MM.1S (cell line): ENCODE measurements around the gene GRM5.
"Not testable (repeated sequence)": the region's sequence is repeated elsewhere in the genome, so short reads cannot be mapped to it uniquely, and the experiment has no call there.

ENCODE experiments used
- DNase-seq: peaks from one replicate; pipeline ENCODE4 v3.0.0-alpha.2; 2015
- H2AFZ ChIP-seq: fragments of 300-600 bp; sonication (generic); 2 replicates; pipeline ENCODE4 v1.6.0; 2016; ENCODE audit warnings: antibody characterized with exemption, low read length
- H3F3A ChIP-seq: fragments of 300-600 bp; sonication (generic); 2 replicates; pipeline ENCODE4 v1.6.1; 2016; ENCODE audit warnings: mild to moderate bottlenecking, antibody characterized with exemption, low read length, moderate library complexity, mixed read lengths; ENCODE audit not compliant: insufficient read depth
- H3K27ac ChIP-seq: fragments of 300-600 bp; sonication (generic); 2 replicates; pipeline ENCODE4 v1.5.1; 2016; ENCODE audit warnings: mild to moderate bottlenecking, low read length
- H3K27me3 ChIP-seq: fragments of 300-600 bp; sonication (generic); replicated peaks from 2 replicates; pipeline ENCODE4 v1.6.0; 2016; ENCODE audit warnings: low read length; ENCODE audit not compliant: insufficient read depth
- H3K36me3 ChIP-seq: fragments of 300-600 bp; sonication (generic); replicated peaks from 2 replicates; pipeline ENCODE4 v1.6.1; 2016; ENCODE audit warnings: mild to moderate bottlenecking, low read length, mixed read lengths; ENCODE audit not compliant: insufficient read depth
- H3K4me1 ChIP-seq: fragments of 300-600 bp; sonication (generic); 2 replicates; pipeline ENCODE4 v1.6.1; 2016; ENCODE audit warnings: low read length, mixed read lengths
- H3K4me2 ChIP-seq: fragments of 300-600 bp; sonication (generic); 2 replicates; pipeline ENCODE4 v1.6.0; 2016; ENCODE audit warnings: low read depth, low read length
- H3K4me3 ChIP-seq: fragments of 300-600 bp; sonication (generic); 2 replicates; pipeline ENCODE4 v1.5.1; 2016; ENCODE audit warnings: low read length, mixed read lengths
- H3K79me2 ChIP-seq: fragments of 300-600 bp; sonication (generic); 2 replicates; pipeline ENCODE4 v1.6.1; 2016; ENCODE audit warnings: mixed run types, low read length, mixed read lengths
- H3K9ac ChIP-seq: fragments of 300-600 bp; sonication (generic); 2 replicates; pipeline ENCODE4 v1.6.1; 2016; ENCODE audit warnings: low read length, mixed read lengths
- H3K9me2 ChIP-seq: fragments of 300-600 bp; sonication (generic); replicated peaks from 2 replicates; pipeline ENCODE4 v1.6.1; 2016; ENCODE audit warnings: mild to moderate bottlenecking, low read length, mixed read lengths; ENCODE audit not compliant: insufficient read depth
- H3K9me3 ChIP-seq: fragments of 300-600 bp; sonication (generic); replicated peaks from 2 replicates; pipeline ENCODE4 v1.6.1; 2016; ENCODE audit warnings: mild to moderate bottlenecking, low read length, mixed read lengths; ENCODE audit not compliant: insufficient read depth
- H4K20me1 ChIP-seq: fragments of 300-600 bp; sonication (generic); 2 replicates; pipeline ENCODE4 v1.6.1; 2016; ENCODE audit warnings: mild to moderate bottlenecking, low read length, moderate library complexity, mixed read lengths; ENCODE audit not compliant: insufficient read depth
- EZH2 ChIP-seq: fragments of 300-600 bp; sonication (generic); optimal IDR thresholded peaks from 2 replicates; pipeline ENCODE3; 2017; ENCODE audit warnings: low read depth, mild to moderate bottlenecking, antibody characterized with exemption, low read length, mixed read lengths
- EZH2phosphoT487 ChIP-seq: fragments of 300-600 bp; sonication (generic); IDR thresholded peaks from 2 replicates; pipeline ENCODE4 v1.6.1; 2018; ENCODE audit warnings: antibody characterized with exemption, low read length
- TF ChIP-seq, protein P1 (sequence below): fragments of 300-600 bp; sonication (generic); IDR thresholded peaks from 2 replicates; pipeline ENCODE4 v1.5.1; 2016; ENCODE audit warnings: antibody characterized with exemption, low read length, mixed read lengths

Gene GRM5

DNA sequence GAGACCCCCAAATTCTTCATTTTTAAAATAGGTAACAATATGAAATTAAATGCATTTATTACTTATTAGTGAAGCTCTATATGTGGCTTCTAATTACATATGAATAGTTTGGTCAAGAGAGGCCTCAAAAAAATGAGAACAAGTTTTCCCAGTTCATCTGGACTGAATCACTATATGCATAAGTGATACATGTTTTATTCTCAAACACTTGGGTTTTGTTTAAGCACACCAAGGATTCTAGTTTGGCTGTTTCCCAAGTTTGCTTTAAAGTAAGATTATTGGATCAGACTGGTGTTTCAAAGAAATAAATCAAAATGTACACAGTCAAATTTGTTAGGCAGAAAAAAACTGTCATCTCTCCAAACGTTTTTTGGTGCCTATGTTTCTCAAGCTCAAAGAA is 136.1 kb downstream of the GRM5 start:
- H3K27ac ChIP-seq, H3K27me3 ChIP-seq, H3K4me2 ChIP-seq, H3K4me1 ChIP-seq, H3K79me2 ChIP-seq, H3K36me3 ChIP-seq, H3K9me3 ChIP-seq, H4K20me1 ChIP-seq, DNase-seq, H3K9me2 ChIP-seq, H3F3A ChIP-seq, H3K9ac ChIP-seq, H3K4me3 ChIP-seq, H2AFZ ChIP-seq: not testable (repeated sequence)

DNA sequence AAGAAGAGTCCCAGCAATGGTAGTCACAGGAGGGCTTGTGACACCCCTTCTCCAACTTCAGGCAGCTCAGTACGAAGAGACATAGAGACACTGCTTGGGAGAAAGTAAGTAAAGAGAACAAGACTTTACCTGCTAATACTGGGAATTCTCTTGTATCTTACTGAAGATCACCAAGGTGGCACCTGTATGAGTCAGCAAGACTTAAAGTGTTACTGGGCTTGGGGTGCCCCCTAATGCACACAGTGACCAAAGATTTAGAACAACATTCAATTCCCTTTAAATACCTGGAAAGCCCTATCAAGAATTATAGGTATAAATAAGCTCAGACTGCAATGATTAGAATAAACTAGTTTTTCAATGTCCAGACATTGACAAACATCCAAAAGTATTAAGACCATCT is 148.7 kb downstream of the GRM5 start:
- H3K27me3 ChIP-seq, H3K27ac ChIP-seq, H3K36me3 ChIP-seq, H4K20me1 ChIP-seq, H3K4me2 ChIP-seq, H3K4me1 ChIP-seq, H3K4me3 ChIP-seq, H2AFZ ChIP-seq, DNase-seq, H3K9me3 ChIP-seq, H3K9ac ChIP-seq, H3K79me2 ChIP-seq, H3F3A ChIP-seq, H3K9me2 ChIP-seq: not testable (repeated sequence)

GRCh38 chr11:88909500-88909899 is 156.3 kb downstream of the GRM5 start:
- Histone ChIP-seq H4K20me1 (no peaks in the 10 kb centered on the region), H3K4me3 (no peak overlapping the region), H3K27me3 (no peaks in the 10 kb centered on the region), H3K4me1 (peaks cover 17% of the 10 kb centered on the region; the same call in 1 of the 2 replicates), H3K4me2 (no peak overlapping the region), H3K9ac (no peak overlapping the region), H2AFZ (no peak overlapping the region), H3K9me3 (no peaks in the 10 kb centered on the region), H3K36me3 (no peaks in the 10 kb centered on the region), H3K9me2 (no peaks in the 10 kb centered on the region), H3K27ac (no peak overlapping the region), H3K79me2 (no peaks in the 10 kb centered on the region), H3F3A (no peaks in the 10 kb centered on the region)
- TF ChIP-seq EZH2, result no peak
- no peak for TF ChIP-seq EZH2phosphoT487
- TF ChIP-seq, protein P1, sequence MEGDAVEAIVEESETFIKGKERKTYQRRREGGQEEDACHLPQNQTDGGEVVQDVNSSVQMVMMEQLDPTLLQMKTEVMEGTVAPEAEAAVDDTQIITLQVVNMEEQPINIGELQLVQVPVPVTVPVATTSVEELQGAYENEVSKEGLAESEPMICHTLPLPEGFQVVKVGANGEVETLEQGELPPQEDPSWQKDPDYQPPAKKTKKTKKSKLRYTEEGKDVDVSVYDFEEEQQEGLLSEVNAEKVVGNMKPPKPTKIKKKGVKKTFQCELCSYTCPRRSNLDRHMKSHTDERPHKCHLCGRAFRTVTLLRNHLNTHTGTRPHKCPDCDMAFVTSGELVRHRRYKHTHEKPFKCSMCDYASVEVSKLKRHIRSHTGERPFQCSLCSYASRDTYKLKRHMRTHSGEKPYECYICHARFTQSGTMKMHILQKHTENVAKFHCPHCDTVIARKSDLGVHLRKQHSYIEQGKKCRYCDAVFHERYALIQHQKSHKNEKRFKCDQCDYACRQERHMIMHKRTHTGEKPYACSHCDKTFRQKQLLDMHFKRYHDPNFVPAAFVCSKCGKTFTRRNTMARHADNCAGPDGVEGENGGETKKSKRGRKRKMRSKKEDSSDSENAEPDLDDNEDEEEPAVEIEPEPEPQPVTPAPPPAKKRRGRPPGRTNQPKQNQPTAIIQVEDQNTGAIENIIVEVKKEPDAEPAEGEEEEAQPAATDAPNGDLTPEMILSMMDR, result no peak
- no peak for DNase-seq

GRCh38 chr11:88901436-88901835 is 164.3 kb downstream of the GRM5 start:
- H3K9me3 ChIP-seq, H3K79me2 ChIP-seq, H2AFZ ChIP-seq, DNase-seq, H3K4me1 ChIP-seq, H3F3A ChIP-seq, H3K9ac ChIP-seq, H4K20me1 ChIP-seq, H3K4me2 ChIP-seq, H3K27ac ChIP-seq, H3K36me3 ChIP-seq, H3K9me2 ChIP-seq, H3K4me3 ChIP-seq, H3K27me3 ChIP-seq: not testable (repeated sequence)

GRCh38 chr11:88888855-88889254 is 176.9 kb downstream of the GRM5 start:
- H4K20me1 ChIP-seq, H3K4me1 ChIP-seq, H3K9ac ChIP-seq, H3K27ac ChIP-seq, H3K27me3 ChIP-seq, H3F3A ChIP-seq, DNase-seq, H3K4me3 ChIP-seq, H3K9me3 ChIP-seq, H3K79me2 ChIP-seq, H2AFZ ChIP-seq, H3K9me2 ChIP-seq, H3K4me2 ChIP-seq, H3K36me3 ChIP-seq: not testable (repeated sequence)
